Ovary (tissue), 9 donors: Measurements from ENCODE around the gene TFAP2B. TPM values are rescaled to one million over a fixed set of nuclear protein-coding genes. Genes with fewer than 3 reads are reported as not detected.

Source experiments
- DNase-seq, 5 donors: peaks; one replicate each; pipeline ENCODE4 v3.0.0-alpha.2; 2019 to 2020
- H3K27ac ChIP-seq, 2 donors: fragments of 200-600 bp; one replicate each; pipeline versions ENCODE4 v1.5.1 to v1.8.0; 2019 to 2022
- H3K27me3 ChIP-seq: fragments of 200-600 bp; one replicate; pipeline ENCODE4 v1.8.0; 2022
- H3K36me3 ChIP-seq: fragments of 200-600 bp; sonication (generic); one replicate; pipeline ENCODE4 v1.5.1; 2019
- H3K4me1 ChIP-seq: one replicate; pipeline ENCODE4 v1.8.1; 2013; ENCODE audit warnings: mild to moderate bottlenecking, moderate library complexity; ENCODE audit not compliant: insufficient read depth
- H3K4me3 ChIP-seq: fragments of 200-600 bp; sonication (generic); one replicate; pipeline ENCODE4 v1.5.1; 2017
- H3K9me3 ChIP-seq, 2 donors: fragments of 200-600 bp in 1 of 2; sonication (generic) in 1 of 2; one replicate each; pipeline versions ENCODE4 v1.5.1 to v1.8.1; 2013 to 2019; ENCODE audit warnings: mild to moderate bottlenecking in 1 of 2, moderate library complexity in 1 of 2
- EP300 ChIP-seq: sonication (generic); formaldehyde crosslinking; IDR thresholded peaks from one replicate; pipeline ENCODE4 v1.6.1; 2017; ENCODE audit warnings: antibody characterized with exemption
- POLR2A ChIP-seq: fragments of 450-650 bp; IDR thresholded peaks from one replicate; pipeline ENCODE4 v1.6.1; 2017; ENCODE audit warnings: antibody characterized with exemption, mild to moderate bottlenecking, moderate library complexity
- WGBS, 3 donors: extraction: QIAGEN DNeasy Blood & Tissue Kit in 1 of 3; methylation state at CpG; one replicate each; pipeline versions ENCODE4 v1.1.5 to v1.1.7; 2013 to 2017; 5-methylcytosine and 5-hydroxymethylcytosine counted together
- intact Hi-C, 4 donors: fragments of 100-400 bp; cut with DNase I; formaldehyde crosslinking; loops; one replicate each; pipeline versions ENCODE4 v1.11.0 to v1.15.1; 2022 to 2023
- polyA plus RNA-seq, 2 donors: library from polyadenylated mRNA; stranded (reverse); fragments of 200-250 nt in 1 of 2; fragments of 350-450 nt in 1 of 2; fragmentation: Illumina TruSeq in 1 of 2; extraction: RNeasy Lipid Tissue Mini Kit (QIAGEN cat#74804) in 1 of 2; gene quantifications; one replicate each; pipeline ENCODE4 v1.2.3, GENCODE V29; 2013 to 2014
- total RNA-seq, 7 donors: library from RNA; depleted of rRNA in 2 of 7; stranded (reverse); fragments of >200 nt in 2 of 7; fragmentation: NEBNext Ultra II Directional in 3 of 7; extraction: Animal tissue kit (Norgen Biotek cat#: 25700) in 3 of 7; gene quantifications; one replicate each; pipeline versions ENCODE4 v1.1.0 to v1.2.4, GENCODE V29; 2016 to 2023
- TF ChIP-seq, protein P1 (sequence below), 3 donors: fragments of 450-650 bp in 2 of 3; fragments of 200-600 bp in 1 of 3; IDR thresholded peaks; one replicate each; pipeline versions ENCODE4 v1.5.1 to v1.8.0; 2016 to 2022; ENCODE audit warnings: antibody characterized with exemption in 3 of 3, mild to moderate bottlenecking in 1 of 3
- donor health status: DM: no; HTN: no; CAD: no; lungs with moderate emphysema.
- donor health status: DM: no; HTN: no; CAD: no.
- donor health status: Bipolar disorder and iron deficiency.
- donor health status: DM: yes; HTN: yes; CAD: no.
- donor health status: DM: no; HTN: no; CAD: no.
- donor health status: DM: yes; HTN: yes; CAD: no.

Gene TFAP2B
- total and polyA plus RNA-seq, 9 donors, result not detected

- WGBS, 3 donors, result 0 to 2% (median 2%) methylated on average over 3 of the region's 3 CpGs
Observed at GRCh38 chr6:50791900-50792508, 26.7 kb upstream of the TFAP2B start.

GRCh38 chr6:50792771-50793170 is 25.9 kb upstream of the TFAP2B start:
- H3K4me1 ChIP-seq, result no peaks in the 10 kb centered on the region
- no peak overlapping the region for H3K27ac ChIP-seq
- TF ChIP-seq POLR2A (no peak), EP300 (no peak)
- TF ChIP-seq, protein P1, sequence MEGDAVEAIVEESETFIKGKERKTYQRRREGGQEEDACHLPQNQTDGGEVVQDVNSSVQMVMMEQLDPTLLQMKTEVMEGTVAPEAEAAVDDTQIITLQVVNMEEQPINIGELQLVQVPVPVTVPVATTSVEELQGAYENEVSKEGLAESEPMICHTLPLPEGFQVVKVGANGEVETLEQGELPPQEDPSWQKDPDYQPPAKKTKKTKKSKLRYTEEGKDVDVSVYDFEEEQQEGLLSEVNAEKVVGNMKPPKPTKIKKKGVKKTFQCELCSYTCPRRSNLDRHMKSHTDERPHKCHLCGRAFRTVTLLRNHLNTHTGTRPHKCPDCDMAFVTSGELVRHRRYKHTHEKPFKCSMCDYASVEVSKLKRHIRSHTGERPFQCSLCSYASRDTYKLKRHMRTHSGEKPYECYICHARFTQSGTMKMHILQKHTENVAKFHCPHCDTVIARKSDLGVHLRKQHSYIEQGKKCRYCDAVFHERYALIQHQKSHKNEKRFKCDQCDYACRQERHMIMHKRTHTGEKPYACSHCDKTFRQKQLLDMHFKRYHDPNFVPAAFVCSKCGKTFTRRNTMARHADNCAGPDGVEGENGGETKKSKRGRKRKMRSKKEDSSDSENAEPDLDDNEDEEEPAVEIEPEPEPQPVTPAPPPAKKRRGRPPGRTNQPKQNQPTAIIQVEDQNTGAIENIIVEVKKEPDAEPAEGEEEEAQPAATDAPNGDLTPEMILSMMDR (IDR thresholded peaks at IDR 0.05), result no peak
- no peak overlapping the region for H3K4me3 ChIP-seq
- H3K36me3 ChIP-seq, result no peaks in the 10 kb centered on the region
- WGBS, 3 donors, result 50 to 55% (median 51%) methylated on average over 1 of the region's 1 CpG
- H3K27me3 ChIP-seq, result no peaks in the 10 kb centered on the region
- no peaks in the 10 kb centered on the region for H3K9me3 ChIP-seq
- no peak for DNase-seq
- intact Hi-C loops, result loop anchor here in 1 of 4 donors (10.0 kb wide), 1 partner anchor 1222 kb away; no protein-coding TSS in a partner anchor

More at GRCh38 chr6:50791900-50792508, 26.7 kb upstream of the TFAP2B start:
- Histone ChIP-seq H3K36me3 (no peaks in the 10 kb centered on the region), H3K27ac (no peak overlapping the region), H3K4me3 (no peak overlapping the region), H3K27me3 (no peaks in the 10 kb centered on the region), H3K4me1 (no peaks in the 10 kb centered on the region), H3K9me3 (no peaks in the 10 kb centered on the region)
- intact Hi-C loops, result loop anchor here in 1 of 4 donors (10.0 kb wide), 1 partner anchor 1223 kb away; no protein-coding TSS in a partner anchor
- DNase-seq, result no peak
- TF ChIP-seq EP300, result no peak
- no peak for TF ChIP-seq POLR2A
- TF ChIP-seq, protein P1 (IDR thresholded peaks at IDR 0.05), result no peak

DNA sequence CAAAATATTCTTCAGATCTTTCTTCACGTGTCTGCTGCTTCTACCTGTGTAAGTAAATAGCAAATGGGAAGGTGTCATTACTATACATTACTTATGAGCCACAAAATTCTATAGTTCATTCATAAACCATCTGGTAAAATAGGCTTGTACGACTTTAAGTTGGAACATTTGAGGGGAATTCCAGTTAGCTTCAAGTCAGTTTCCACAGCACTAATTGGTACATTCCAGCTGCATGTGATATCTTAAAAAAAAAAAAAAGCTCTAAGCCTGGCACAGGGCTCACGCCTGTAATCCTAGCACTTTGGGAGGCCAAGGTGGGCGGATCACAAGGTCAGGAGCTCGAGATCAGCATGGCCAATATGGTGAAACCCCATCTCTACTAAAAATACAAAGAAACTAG is 23.1 kb upstream of the TFAP2B start:
- Histone ChIP-seq H3K36me3 (no peaks in the 10 kb centered on the region), H3K27ac (no peak overlapping the region), H3K9me3 (no peaks in the 10 kb centered on the region), H3K27me3 (no peaks in the 10 kb centered on the region), H3K4me1 (no peaks in the 10 kb centered on the region), H3K4me3 (no peak overlapping the region)
- DNase-seq, result no peak
- TF ChIP-seq EP300 (no peak), POLR2A (no peak)
- TF ChIP-seq, protein P1 (IDR thresholded peaks at IDR 0.05), result no peak
- intact Hi-C loops, result loop anchor here in 1 of 4 donors (10.0 kb wide), 1 partner anchor 1219 kb away; no protein-coding TSS in a partner anchor
- WGBS, 3 donors, result 40 to 51% (median 48%) methylated on average over 5 of the region's 5 CpGs

- no peaks in the 10 kb centered on the region for H3K27me3 ChIP-seq
Observed at GRCh38 chr6:50804283-50804682, 14.4 kb upstream of the TFAP2B start.

More at GRCh38 chr6:50804283-50804682, 14.4 kb upstream of the TFAP2B start:
- H3K9me3 ChIP-seq, result no peaks in the 10 kb centered on the region
- no peak overlapping the region for H3K4me3 ChIP-seq
- no peak for TF ChIP-seq EP300
- no peak for TF ChIP-seq POLR2A
- TF ChIP-seq, protein P1 (IDR thresholded peaks at IDR 0.05), result no peak
- no peaks in the 10 kb centered on the region for H3K36me3 ChIP-seq
- intact Hi-C loops, result no loop called here
- H3K4me1 ChIP-seq, result no peaks in the 10 kb centered on the region
- no peak overlapping the region for H3K27ac ChIP-seq
- no peak for DNase-seq
